ENCODE data around the gene SLC25A48.

- no peak for TF ChIP-seq CTCF (IDR thresholded peaks at IDR 0.05)
- no peak for TF ChIP-seq POLR2A (IDR thresholded peaks at IDR 0.05)
Observed at GRCh38 chr5:135826221-135826525, 8.3 kb upstream of the SLC25A48 start.
